Spleen (tissue), 7 donors: ENCODE results near the gene XG.

Source experiments
- POLR2A ChIP-seq, 3 donors: fragments of 450-650 bp; IDR thresholded peaks; one replicate each; pipeline ENCODE4 v1.5.1; 2017; ENCODE audit warnings: antibody characterized with exemption in 3 of 3, mild to moderate bottlenecking in 1 of 3
- TF ChIP-seq, protein P1 (sequence below), 11 experiments: fragments of 200-600 bp in 7 of 11; fragments of 450-650 bp in 4 of 11; sonication (generic) in 4 of 11; IDR thresholded peaks in 8 of 11; conservative IDR thresholded peaks in 3 of 11; 1 replicate in 7 of 11; 2 replicates in 4 of 11; pipeline versions ENCODE4 v1.4.0 to v1.8.0; 2016 to 2021; ENCODE audit warnings: antibody characterized with exemption in 11 of 11, inconsistent platforms in 4 of 11, mild to moderate bottlenecking in 1 of 11
- donor health status: DM: no; HTN: no; CAD: no; lungs with moderate emphysema.
- donor health status: DM: no; HTN: no; CAD: no.
- donor health status: DM: no; HTN: no; CAD: no.

DNA sequence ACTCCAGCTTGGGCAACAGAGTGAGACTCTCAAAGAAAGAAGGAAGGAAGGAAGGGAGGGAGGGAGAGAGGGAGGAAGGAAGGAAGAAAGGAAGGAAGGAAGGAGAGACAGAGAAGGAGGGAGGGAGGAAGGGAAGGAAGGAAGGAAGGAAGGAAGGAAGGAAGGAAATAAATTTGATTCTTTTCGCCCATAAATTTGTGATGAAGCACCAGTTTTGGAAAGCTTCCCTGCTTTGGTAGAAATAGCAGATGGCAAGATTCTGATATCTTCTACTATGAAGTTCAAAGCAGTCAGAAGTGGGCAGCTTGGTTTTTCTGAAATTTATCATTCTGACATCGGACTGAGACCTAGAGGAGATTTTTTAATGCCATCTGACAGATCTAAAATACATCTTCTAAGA is 65.2 kb downstream of the XG start:
- TF ChIP-seq POLR2A (IDR thresholded peaks at IDR 0.05): no peak
- TF ChIP-seq, protein P1, sequence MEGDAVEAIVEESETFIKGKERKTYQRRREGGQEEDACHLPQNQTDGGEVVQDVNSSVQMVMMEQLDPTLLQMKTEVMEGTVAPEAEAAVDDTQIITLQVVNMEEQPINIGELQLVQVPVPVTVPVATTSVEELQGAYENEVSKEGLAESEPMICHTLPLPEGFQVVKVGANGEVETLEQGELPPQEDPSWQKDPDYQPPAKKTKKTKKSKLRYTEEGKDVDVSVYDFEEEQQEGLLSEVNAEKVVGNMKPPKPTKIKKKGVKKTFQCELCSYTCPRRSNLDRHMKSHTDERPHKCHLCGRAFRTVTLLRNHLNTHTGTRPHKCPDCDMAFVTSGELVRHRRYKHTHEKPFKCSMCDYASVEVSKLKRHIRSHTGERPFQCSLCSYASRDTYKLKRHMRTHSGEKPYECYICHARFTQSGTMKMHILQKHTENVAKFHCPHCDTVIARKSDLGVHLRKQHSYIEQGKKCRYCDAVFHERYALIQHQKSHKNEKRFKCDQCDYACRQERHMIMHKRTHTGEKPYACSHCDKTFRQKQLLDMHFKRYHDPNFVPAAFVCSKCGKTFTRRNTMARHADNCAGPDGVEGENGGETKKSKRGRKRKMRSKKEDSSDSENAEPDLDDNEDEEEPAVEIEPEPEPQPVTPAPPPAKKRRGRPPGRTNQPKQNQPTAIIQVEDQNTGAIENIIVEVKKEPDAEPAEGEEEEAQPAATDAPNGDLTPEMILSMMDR (IDR thresholded peaks at IDR 0.05 in 8 of 11, conservative IDR thresholded peaks at IDR 0.05 in 3 of 11): no peak
